GM13976 (cell line): ENCODE results near the gene ERAL1.

Source experiments
- DNase-seq: peaks from one replicate; pipeline ENCODE4 v3.0.0; 2012; ENCODE audit warnings: low spot score
- in situ Hi-C: fragments of 300-500 bp; cut with MboI; formaldehyde crosslinking; loops from one replicate; pipeline ENCODE4 v1.12.0; 2022; ENCODE audit warnings: low sequenced_read_pairs, mixed read lengths, inconsistent platforms; ENCODE audit not compliant: unreplicated experiment
- TF ChIP-seq, protein P1 (sequence below): IDR thresholded peaks from 2 replicates; pipeline ENCODE4 v1.5.1; 2012; ENCODE audit warnings: borderline replicate concordance, mild to moderate bottlenecking; ENCODE audit not compliant: insufficient read depth; ENCODE audit errors: extremely low read depth, missing control alignments, control extremely low read depth

The ERAL1 gene

DNA sequence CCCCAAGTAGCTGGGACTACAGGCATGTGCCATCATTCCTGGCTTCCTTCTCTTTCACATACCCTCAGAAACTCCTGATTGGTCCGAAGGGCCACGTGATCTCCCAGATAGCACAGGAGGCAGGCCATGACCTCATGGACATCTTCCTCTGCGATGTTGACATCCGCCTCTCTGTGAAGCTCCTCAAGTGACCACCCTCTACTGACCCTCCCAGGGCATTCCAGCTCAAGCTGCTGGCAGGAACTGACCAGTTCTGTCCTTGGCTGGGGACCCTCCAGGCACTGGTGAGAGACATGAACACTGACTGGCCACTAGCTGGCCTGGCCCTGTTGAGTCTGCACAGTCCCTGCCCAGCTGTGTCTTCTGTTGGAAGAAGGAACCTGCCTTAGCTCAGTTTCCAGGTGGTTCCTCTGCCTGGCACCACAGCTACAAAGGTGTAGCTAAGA lies 5.6 kb downstream of the ERAL1 start:
- TF ChIP-seq, protein P1, sequence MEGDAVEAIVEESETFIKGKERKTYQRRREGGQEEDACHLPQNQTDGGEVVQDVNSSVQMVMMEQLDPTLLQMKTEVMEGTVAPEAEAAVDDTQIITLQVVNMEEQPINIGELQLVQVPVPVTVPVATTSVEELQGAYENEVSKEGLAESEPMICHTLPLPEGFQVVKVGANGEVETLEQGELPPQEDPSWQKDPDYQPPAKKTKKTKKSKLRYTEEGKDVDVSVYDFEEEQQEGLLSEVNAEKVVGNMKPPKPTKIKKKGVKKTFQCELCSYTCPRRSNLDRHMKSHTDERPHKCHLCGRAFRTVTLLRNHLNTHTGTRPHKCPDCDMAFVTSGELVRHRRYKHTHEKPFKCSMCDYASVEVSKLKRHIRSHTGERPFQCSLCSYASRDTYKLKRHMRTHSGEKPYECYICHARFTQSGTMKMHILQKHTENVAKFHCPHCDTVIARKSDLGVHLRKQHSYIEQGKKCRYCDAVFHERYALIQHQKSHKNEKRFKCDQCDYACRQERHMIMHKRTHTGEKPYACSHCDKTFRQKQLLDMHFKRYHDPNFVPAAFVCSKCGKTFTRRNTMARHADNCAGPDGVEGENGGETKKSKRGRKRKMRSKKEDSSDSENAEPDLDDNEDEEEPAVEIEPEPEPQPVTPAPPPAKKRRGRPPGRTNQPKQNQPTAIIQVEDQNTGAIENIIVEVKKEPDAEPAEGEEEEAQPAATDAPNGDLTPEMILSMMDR, result no peak
- DNase-seq, result no peak
- in situ Hi-C loops, result no loop called here

DNA sequence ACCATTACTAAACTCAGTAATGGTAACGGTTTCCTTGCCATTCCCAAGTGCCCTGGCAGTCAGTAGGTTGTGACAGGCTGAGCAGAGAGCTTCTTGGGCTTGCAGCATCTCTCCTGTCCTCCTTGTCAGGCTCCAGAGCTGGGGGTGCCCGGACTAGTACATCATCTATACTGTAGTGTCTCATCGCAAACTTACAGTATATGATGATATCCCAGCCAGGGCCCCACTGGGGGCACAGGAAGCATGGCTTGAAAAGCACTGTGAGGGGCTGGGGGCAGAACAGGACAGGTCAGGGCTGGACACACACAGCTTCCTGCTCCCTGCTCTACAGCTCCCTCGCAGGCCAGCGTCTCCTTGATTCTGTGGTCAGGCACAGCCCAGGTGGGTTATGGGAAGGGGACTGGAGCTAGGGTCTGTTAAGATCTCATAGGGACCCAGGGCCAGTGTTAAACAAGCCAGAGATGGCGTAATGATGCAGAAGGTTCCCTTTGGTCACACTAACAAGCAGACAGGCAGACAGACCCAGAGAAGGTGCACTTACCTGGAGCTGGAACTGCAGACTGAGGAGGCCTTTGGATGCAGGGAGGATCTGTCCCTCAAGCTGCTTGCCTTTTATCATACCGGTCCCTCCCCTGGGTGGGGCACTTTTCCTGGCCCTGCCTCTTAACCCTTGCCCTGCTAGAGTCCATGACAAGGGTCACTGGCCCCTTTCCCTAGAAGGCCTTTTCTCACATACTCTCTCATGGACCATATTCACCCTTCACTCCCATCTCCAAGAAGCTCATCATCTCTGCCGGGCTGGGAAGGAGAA lies 6.8 kb downstream of the ERAL1 start:
- TF ChIP-seq, protein P1, result no peak
- in situ Hi-C loops, result no loop called here
- no peak for DNase-seq

DNA sequence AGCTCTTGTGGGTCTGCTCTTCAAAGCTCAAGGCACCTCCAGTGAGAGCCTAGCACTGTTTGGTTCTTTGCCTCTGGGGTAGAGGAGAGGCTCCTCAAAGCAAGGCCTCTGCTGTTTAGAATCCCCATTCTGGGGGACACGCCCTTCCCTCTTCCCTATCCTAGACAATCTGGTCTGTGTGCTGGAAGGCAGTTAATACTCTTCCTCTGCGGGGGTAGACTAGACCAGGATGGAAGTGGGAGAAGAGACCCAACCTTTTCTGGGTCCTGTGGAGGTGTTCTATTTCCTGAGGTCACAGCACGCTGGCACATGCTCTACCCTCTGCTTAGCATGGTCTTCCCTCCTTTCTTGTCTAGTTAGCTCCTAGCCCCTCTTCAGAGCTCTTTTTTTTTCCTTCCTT lies 7.7 kb downstream of the ERAL1 start:
- no peak for DNase-seq
- TF ChIP-seq, protein P1, result no peak
- in situ Hi-C loops, result no loop called here

DNA sequence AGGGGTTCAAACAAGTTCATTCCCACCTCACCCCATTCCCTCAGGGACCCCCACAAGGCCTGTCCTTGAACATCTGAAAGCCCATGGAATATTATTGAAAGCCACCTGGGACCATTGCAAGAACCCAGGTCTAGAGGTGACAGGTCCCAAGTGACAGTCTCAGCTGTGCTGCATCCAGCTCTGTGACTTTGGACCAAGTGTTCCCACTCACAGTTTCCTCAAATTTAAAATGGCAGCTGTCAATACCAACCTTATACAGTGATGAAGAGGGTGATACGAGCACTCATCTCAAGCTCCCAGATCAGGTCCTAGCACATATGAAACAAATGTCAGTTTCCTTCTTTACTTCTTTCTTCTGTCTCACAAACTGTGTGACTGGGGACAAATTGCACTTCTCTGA lies 9.1 kb downstream of the ERAL1 start:
- in situ Hi-C loops, result no loop called here
- DNase-seq, result no peak
- TF ChIP-seq, protein P1, result no peak

DNA sequence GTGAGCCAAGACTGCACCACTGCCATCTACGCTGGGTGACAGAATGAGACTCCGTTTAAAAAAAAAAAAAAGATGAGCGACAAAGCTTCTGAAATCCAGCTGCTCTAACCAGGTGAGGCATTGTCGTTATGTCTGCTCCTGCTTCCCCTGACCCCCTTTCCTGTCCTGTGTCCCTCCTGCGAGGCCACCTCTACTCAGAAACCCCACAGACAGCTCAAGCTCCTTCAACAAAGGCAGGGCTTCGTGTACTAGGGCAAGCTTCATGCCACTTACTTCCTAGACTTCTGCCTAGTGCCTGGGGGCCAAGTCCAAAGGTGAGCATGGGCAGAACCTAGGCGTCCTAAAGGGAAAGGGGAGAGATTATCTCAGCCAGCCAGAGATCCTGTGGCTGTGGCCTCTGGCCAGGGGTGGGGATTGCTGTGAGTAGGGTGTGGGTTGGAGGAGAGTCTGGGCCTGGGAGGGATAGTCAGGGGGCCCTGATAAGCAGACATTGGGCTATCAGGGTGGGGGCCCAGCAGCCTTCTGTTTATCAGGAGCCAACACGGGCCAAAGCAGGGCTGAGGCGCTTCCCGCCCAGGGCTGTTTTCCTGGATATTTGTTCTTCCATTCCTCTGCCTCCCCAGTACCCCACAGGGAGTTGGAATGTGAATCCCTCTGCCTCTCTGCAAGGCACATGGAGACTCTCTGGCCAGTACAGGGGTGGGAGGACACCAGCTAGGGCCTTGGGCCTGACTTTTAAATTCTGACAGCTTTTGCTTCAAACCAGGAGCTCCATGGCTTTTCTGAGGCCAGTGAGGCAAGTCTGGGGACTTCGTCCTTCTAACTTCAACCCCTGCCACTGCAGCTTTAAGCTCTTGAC lies 10.4 kb downstream of the ERAL1 start:
- in situ Hi-C loops, result no loop called here
- TF ChIP-seq, protein P1, result no peak
- DNase-seq, result no peak

DNA sequence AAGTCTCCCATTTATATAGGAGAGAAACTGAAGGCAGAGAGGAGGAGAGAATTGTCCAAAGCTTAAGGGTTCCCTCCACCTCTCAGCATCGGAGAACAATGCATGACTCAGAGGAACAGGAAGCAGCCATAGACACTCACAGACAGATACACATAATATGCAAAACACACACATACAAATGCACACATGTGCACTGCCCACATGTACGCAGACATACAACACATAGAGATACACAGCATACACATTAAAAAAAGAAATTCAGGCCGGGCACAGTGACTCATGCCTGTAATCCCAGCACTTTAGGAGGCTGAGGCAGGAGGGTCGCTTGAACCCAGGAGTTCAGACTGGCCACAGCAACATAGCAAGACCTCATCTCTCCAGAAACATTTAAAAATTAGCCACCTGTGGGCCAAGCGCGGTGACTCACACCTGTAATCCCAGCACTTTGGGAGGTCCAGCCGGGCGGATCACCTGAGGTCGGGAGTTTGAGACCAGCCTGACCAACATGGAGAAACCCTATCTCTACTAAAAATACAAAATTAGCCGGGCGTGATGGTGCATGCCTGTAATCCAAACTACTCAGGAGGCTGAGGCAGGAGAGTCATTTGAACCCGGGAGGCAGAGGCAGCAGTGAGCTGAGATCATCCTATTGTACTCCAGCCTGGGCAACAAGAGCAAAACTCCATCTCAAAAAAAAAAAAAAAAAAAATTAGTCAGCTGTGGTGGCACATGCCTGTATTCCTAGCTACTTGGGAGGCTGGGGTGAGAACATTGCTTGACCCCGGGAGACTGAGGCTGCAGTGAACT lies 11.3 kb downstream of the ERAL1 start:
- TF ChIP-seq, protein P1, result no peak
- DNase-seq, result no peak
- in situ Hi-C loops, result no loop called here
